SK-N-SH (cell line): Measurements from ENCODE around the gene RASL10B. TPM values are rescaled to one million over a fixed set of nuclear protein-coding genes. Genes with fewer than 3 reads are reported as not detected.
A peak's percentile ranks its signal among the peaks of the same experiment; 100 is the strongest.

Experiments
- CTCF ChIA-PET: fragments of 300-600, 350-600 bp; formaldehyde crosslinking; extraction: SDS; loops from one replicate; lab custom pipeline; 2021; lab: Yijun Ruan, JAX
- POLR2A ChIA-PET: fragments of 350-600 bp; sonication (Branson Sonifier 250); formaldehyde crosslinking; extraction: SDS; loops from one replicate; lab custom pipeline; 2020; ENCODE audit warnings: antibody characterized with exemption, inconsistent platforms; lab: Yijun Ruan, JAX
- DNase-seq: peaks from one replicate; pipeline ENCODE4 v3.0.0; 2012
- H2AFZ ChIP-seq: fragments of 200-600 bp; sonication (generic); 2 replicates; pipeline ENCODE4 v1.8.1; 2016; ENCODE audit warnings: antibody characterized with exemption, mild to moderate bottlenecking, low read depth
- H3F3A ChIP-seq: fragments of 200-600 bp; sonication (generic); replicated peaks from 2 replicates; pipeline ENCODE3; 2016; ENCODE audit warnings: antibody characterized with exemption, mild to moderate bottlenecking; ENCODE audit not compliant: insufficient read depth
- H3K27ac ChIP-seq, 2 experiments: fragments of 200-500 bp in 1 of 2; fragments of 200-600 bp in 1 of 2; sonication (Bioruptor generic) in 1 of 2; sonication (generic), shearing (Covaris generic) in 1 of 2; 2 replicates each; pipeline versions ENCODE4 v1.5.1 to v1.6.1; 2014 to 2016; ENCODE audit warnings: low read depth in 2 of 2, inconsistent platforms in 1 of 2, low read length in 1 of 2, mild to moderate bottlenecking in 1 of 2, mixed read lengths in 1 of 2
- H3K27me3 ChIP-seq: fragments of 200-600 bp; sonication (generic), shearing (Covaris generic); 2 replicates; pipeline ENCODE4 v1.6.1; 2016; ENCODE audit warnings: mixed run types; ENCODE audit not compliant: insufficient read depth
- H3K36me3 ChIP-seq, 2 experiments: fragments of 200-500 bp in 1 of 2; fragments of 200-600 bp in 1 of 2; sonication (Bioruptor generic) in 1 of 2; sonication (generic) in 1 of 2; replicated peaks in 1 of 2; 2 replicates each; pipeline versions ENCODE3 to v1.5.1; 2014 to 2016; ENCODE audit warnings: low read length in 1 of 2, mild to moderate bottlenecking in 1 of 2; ENCODE audit not compliant: insufficient read depth in 2 of 2, control insufficient read depth in 1 of 2
- H3K4me1 ChIP-seq, 2 experiments: fragments of 200-500 bp in 1 of 2; fragments of 200-600 bp in 1 of 2; sonication (Bioruptor generic) in 1 of 2; sonication (generic), shearing (Covaris generic) in 1 of 2; 2 replicates each; pipeline versions ENCODE4 v1.5.1 to v1.6.1; 2014 to 2016; ENCODE audit warnings: low read depth in 1 of 2, low read length in 1 of 2, mixed run types in 1 of 2; ENCODE audit not compliant: insufficient read depth in 2 of 2, control insufficient read depth in 1 of 2
- H3K4me2 ChIP-seq: fragments of 200-600 bp; sonication (generic), shearing (Covaris generic); 2 replicates; pipeline ENCODE4 v1.6.1; 2017; ENCODE audit warnings: mixed run types
- H3K4me3 ChIP-seq, 2 experiments: fragments of 200-500 bp in 1 of 2; fragments of 200-600 bp in 1 of 2; sonication (Bioruptor generic) in 1 of 2; sonication (generic), shearing (Covaris generic) in 1 of 2; 2 replicates each; pipeline versions ENCODE4 v1.5.1 to v1.8.1; 2014 to 2016; ENCODE audit warnings: low read depth in 2 of 2, inconsistent platforms in 1 of 2, low read length in 1 of 2, mild to moderate bottlenecking in 1 of 2, mixed read lengths in 1 of 2, moderate library complexity in 1 of 2
- H3K79me2 ChIP-seq: fragments of 200-600 bp; sonication (generic); 2 replicates; pipeline ENCODE4 v1.8.1; 2017; ENCODE audit warnings: mild to moderate bottlenecking; ENCODE audit not compliant: insufficient read depth
- H3K9ac ChIP-seq: fragments of 200-600 bp; sonication (generic); 2 replicates; pipeline ENCODE4 v1.6.1; 2017; ENCODE audit warnings: mixed run types
- H3K9me2 ChIP-seq: fragments of 200-600 bp; sonication (generic); 2 replicates; pipeline ENCODE4 v1.6.1; 2017; ENCODE audit warnings: mixed run types
- H3K9me3 ChIP-seq: fragments of 200-600 bp; sonication (generic); 2 replicates; pipeline ENCODE4 v1.6.1; 2017; ENCODE audit warnings: mixed run types, mild to moderate bottlenecking, moderate library complexity
- H4K20me1 ChIP-seq: fragments of 200-600 bp; sonication (generic); 2 replicates; pipeline ENCODE4 v1.6.1; 2017; ENCODE audit warnings: mild to moderate bottlenecking, mixed run types; ENCODE audit not compliant: insufficient read depth
- ELF1 ChIP-seq: IDR thresholded peaks from 2 replicates; pipeline ENCODE4 v1.4.0; 2012
- EZH2phosphoT487 ChIP-seq: fragments of 200-600 bp; sonication (generic); IDR thresholded peaks from 2 replicates; pipeline ENCODE4 v1.6.1; 2017; ENCODE audit warnings: low read depth, mixed run types, mild to moderate bottlenecking, antibody characterized with exemption, moderate library complexity, borderline replicate concordance
- IRF3 ChIP-seq: fragments of 150-350 bp; IDR thresholded peaks from 2 replicates; pipeline ENCODE4 v1.6.1; 2016; ENCODE audit warnings: mild to moderate bottlenecking, low read depth, low read length
- MAX ChIP-seq: IDR thresholded peaks from 2 replicates; pipeline ENCODE4 v1.4.0; 2012; ENCODE audit warnings: low read depth
- NFIC ChIP-seq: IDR thresholded peaks from 2 replicates; pipeline ENCODE4 v1.4.0; 2012; ENCODE audit warnings: borderline replicate concordance
- POLR2AphosphoS5 ChIP-seq: IDR thresholded peaks from 2 replicates; pipeline ENCODE4 v1.6.1; 2012; ENCODE audit warnings: low read depth, low read length
- REST ChIP-seq: IDR thresholded peaks from 2 replicates; pipeline ENCODE4 v1.6.1; 2012; ENCODE audit warnings: mild to moderate bottlenecking, low read depth, low read length, moderate library complexity
- TCF12 ChIP-seq: IDR thresholded peaks from 2 replicates; pipeline ENCODE4 v1.4.0; 2012
- USF1 ChIP-seq: IDR thresholded peaks from 2 replicates; pipeline ENCODE4 v1.4.0; 2012; ENCODE audit warnings: low read depth, borderline replicate concordance
- YY1 ChIP-seq: IDR thresholded peaks from 2 replicates; pipeline ENCODE4 v1.4.0; 2012; ENCODE audit warnings: low read depth, mild to moderate bottlenecking
- WGBS: methylation state at CpG from one replicate; pipeline ENCODE4 v1.1.6; 2017; ENCODE audit warnings: low lambda C conversion rate; 5-methylcytosine and 5-hydroxymethylcytosine counted together
- polyA plus RNA-seq, 3 experiments: library from polyadenylated mRNA; depleted of rRNA; stranded (reverse); fragments of >200 nt; gene quantifications; 2 replicates each; pipeline ENCODE4 v1.2.3, GENCODE V29; 2012

RASL10B gene
- polyA plus RNA-seq, 1 of the 3 experiments (the other 2 are of a cell fraction), result 4.2 TPM

- Histone ChIP-seq H4K20me1 (no peaks in the 10 kb centered on the region), H3K4me1 (peaks cover 0 to 9% of the 10 kb centered on the region in 2 experiments; a peak in 1 of 4 replicates), H3F3A (no peaks in the 10 kb centered on the region), H3K36me3 (no peaks in the 10 kb centered on the region), H3K4me3 (no peak overlapping the region)
- DNase-seq, result peak; percentile 14
- TF ChIP-seq REST, result peak; percentile 99
- TF ChIP-seq ELF1, result no peak
- no peak for TF ChIP-seq POLR2AphosphoS5
- no peak for TF ChIP-seq YY1
- TF ChIP-seq IRF3, result no peak
- TF ChIP-seq, all 33 proteins: peak for 1
- CTCF ChIA-PET, result interaction anchor here (0.9 to 9.3 kb wide), 7 partner anchors 13 to 431 kb away, joined by 3 to 275 read pairs (median 5); partner anchors contain the start of gene RASL10B
- 58% methylated on average over 7 of the region's 7 CpGs for WGBS
- H3K9ac ChIP-seq, result no peak overlapping the region
- H3K27me3 ChIP-seq, result no peaks in the 10 kb centered on the region; the same call in 1 of the 2 replicates
- no peaks in the 10 kb centered on the region for H3K9me2 ChIP-seq
- H3K4me2 ChIP-seq, result no peak overlapping the region
- POLR2A ChIA-PET, result no interaction called here
- no peaks in the 10 kb centered on the region for H3K79me2 ChIP-seq
- no peaks in the 10 kb centered on the region for H3K9me3 ChIP-seq
- H3K27ac ChIP-seq, result no peak overlapping the region
- H2AFZ ChIP-seq, result no peak overlapping the region
These were observed 12.3 kb downstream of the RASL10B start for GRCh38 chr17:35743626-35744328.

- Histone ChIP-seq H3K79me2 (no peaks in the 10 kb centered on the region), H3K36me3 (no peaks in the 10 kb centered on the region), H4K20me1 (no peaks in the 10 kb centered on the region), H3F3A (no peaks in the 10 kb centered on the region), H3K4me2 (no peak overlapping the region)
- TF ChIP-seq POLR2AphosphoS5 (no peak), EZH2phosphoT487 (no peak), IRF3 (no peak), NFIC (no peak), YY1 (no peak), USF1 (no peak), MAX (no peak), TCF12 (no peak)
- TF ChIP-seq, all 33 proteins: peak for 0
- ChIA-PET CTCF (interaction anchor here (0.9 to 9.3 kb wide), 10 partner anchors 14 to 432 kb away, joined by 3 to 275 read pairs (median 4); partner anchors contain the start of gene RASL10B), POLR2A (interaction anchor here (0.6 kb wide), 1 partner anchor 19 kb away, joined by 3 read pairs; no protein-coding TSS in a partner anchor)
- no peak overlapping the region for H2AFZ ChIP-seq
- H3K27me3 ChIP-seq, result peaks cover 2% of the 10 kb centered on the region; the same call in 1 of the 2 replicates
- no peaks in the 10 kb centered on the region for H3K9me3 ChIP-seq
- DNase-seq, result peak; percentile 9
- peaks cover 0 to 11% of the 10 kb centered on the region in 2 experiments; a peak in 1 of 4 replicates for H3K4me1 ChIP-seq
- H3K4me3 ChIP-seq, result no peak overlapping the region
- 40% methylated on average over 5 of the region's 8 CpGs for WGBS
- no peak overlapping the region for H3K27ac ChIP-seq
- H3K9ac ChIP-seq, result no peak overlapping the region
- no peaks in the 10 kb centered on the region for H3K9me2 ChIP-seq
These were observed 13.4 kb downstream of the RASL10B start for GRCh38 chr17:35744830-35745229.
